ENCODE measurements around the gene PPP1R26.

Gene PPP1R26

GRCh38 chr9:135486267-135487065 lies 6.9 kb downstream of the PPP1R26 start:
- TF ChIP-seq, protein P1, sequence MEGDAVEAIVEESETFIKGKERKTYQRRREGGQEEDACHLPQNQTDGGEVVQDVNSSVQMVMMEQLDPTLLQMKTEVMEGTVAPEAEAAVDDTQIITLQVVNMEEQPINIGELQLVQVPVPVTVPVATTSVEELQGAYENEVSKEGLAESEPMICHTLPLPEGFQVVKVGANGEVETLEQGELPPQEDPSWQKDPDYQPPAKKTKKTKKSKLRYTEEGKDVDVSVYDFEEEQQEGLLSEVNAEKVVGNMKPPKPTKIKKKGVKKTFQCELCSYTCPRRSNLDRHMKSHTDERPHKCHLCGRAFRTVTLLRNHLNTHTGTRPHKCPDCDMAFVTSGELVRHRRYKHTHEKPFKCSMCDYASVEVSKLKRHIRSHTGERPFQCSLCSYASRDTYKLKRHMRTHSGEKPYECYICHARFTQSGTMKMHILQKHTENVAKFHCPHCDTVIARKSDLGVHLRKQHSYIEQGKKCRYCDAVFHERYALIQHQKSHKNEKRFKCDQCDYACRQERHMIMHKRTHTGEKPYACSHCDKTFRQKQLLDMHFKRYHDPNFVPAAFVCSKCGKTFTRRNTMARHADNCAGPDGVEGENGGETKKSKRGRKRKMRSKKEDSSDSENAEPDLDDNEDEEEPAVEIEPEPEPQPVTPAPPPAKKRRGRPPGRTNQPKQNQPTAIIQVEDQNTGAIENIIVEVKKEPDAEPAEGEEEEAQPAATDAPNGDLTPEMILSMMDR (IDR thresholded peaks at IDR 0.05; ENCODE audit: low read depth, low read length) = no peak
- H3K4me3 ChIP-seq (ENCODE audit: low read depth, low read length) = no peak overlapping the region
- DNase-seq (ENCODE audit: low read depth, low spot score) = no peak
- in situ Hi-C loops (cut with HindIII; ENCODE audit: low sequenced_read_pairs) = no loop called here

DNA sequence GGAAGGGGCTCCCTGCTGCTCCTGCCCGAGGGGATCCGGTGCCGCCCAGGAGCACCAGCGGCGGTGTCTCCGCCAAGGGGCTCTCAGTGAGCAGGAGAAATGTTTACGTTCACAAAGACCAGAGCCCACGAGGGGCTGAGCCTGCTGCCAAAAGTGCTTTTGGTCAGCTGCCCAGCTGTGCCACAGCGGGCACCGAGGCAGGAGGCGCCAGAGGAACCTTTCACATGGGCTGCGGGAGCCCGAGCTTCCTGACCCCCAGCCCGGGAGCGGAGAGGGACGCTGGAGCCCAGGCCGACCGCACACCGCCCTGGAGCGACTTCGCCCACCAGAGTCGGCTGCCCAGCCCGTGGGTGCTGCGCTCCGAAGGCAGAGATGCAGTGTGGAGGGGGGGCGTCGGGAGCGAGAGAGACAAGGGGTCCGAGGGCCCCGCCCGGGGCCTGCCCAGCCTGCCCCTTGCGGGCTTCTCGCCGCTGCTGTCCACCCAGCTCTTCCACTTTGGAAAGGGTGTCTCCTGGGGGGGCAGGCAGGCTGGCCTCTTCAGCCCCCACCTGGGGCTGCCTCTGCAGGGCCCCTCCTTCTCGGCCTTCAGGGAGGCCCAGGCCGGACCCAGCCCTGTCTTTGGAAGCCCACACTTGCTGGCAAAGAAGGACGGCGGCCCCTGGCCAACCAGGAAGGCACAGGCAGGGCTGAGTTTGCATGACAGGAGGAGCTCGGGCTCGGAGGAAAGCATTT lies 7.9 kb downstream of the PPP1R26 start:
- DNase-seq (ENCODE audit: low read depth, low spot score) = no peak
- in situ Hi-C loops (cut with HindIII; ENCODE audit: low sequenced_read_pairs) = no loop called here
- TF ChIP-seq, protein P1 (IDR thresholded peaks at IDR 0.05; ENCODE audit: low read depth, low read length) = no peak
- no peak overlapping the region for H3K4me3 ChIP-seq (ENCODE audit: low read depth, low read length)

- TF ChIP-seq, protein P1 (IDR thresholded peaks at IDR 0.05; ENCODE audit: low read depth, low read length) = no peak
- no peak overlapping the region for H3K4me3 ChIP-seq (ENCODE audit: low read depth, low read length)
- in situ Hi-C loops (cut with HindIII; ENCODE audit: low sequenced_read_pairs) = no loop called here
- DNase-seq (ENCODE audit: low read depth, low spot score) = no peak
These were observed 8.4 kb downstream of the PPP1R26 start for GRCh38 chr9:135488013-135488330.

DNA sequence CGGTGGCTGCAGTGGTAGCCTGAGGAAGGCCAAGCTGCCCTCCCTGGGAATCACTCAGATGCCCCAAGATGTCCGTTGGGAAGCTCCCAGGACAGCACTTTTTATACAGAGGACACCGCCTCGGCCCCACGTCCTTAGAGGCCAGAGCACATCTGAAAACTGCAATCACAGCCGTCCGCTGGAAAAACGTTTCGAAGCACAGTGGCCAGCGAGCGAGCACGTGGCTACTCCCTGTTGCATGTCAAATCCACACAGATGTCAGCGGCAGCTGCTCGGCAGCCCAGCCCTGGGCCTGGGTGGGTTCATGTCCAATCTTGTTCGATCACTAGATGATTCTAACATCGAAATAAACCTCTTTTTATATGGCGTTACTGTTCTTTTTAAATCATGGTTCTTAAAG lies 8.9 kb downstream of the PPP1R26 start:
- H3K4me3 ChIP-seq (ENCODE audit: low read depth, low read length) = no peak overlapping the region
- DNase-seq (ENCODE audit: low read depth, low spot score) = no peak
- in situ Hi-C loops (cut with HindIII; ENCODE audit: low sequenced_read_pairs) = no loop called here
- TF ChIP-seq, protein P1 (IDR thresholded peaks at IDR 0.05; ENCODE audit: low read depth, low read length) = no peak

DNA sequence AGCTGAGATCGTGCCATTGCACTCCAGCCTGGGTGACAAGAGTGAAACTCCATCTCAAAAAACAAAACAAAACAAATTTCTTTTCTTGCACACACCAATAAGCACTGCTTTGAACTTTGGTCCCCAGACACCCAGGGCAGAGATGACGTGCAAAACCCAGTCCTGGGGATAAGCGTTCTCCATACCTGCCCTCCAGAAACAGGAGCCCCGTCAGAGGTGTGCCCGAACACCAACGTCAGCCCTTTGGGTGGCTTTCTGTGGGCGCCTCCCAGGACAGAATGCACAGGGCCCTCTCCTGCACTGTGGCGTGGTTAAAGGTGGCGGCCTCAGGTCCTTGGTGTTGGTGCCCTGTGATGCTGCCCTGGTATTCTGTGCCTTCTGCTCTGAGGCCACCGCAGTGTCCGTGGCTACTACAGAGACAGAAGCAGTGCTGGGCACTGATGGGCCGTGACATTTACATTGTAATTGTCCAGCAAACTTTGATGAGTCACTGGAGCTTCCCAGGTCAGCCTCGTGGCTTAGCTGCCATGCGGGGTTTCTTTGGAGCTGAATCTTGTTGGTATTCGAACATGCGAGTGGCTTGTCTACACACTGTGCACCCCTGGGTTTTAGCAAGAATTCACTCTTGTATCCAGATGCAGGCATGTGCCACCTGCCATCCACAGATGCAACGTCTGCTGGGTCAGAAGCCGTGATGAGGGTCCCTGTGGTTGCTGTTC lies 9.8 kb downstream of the PPP1R26 start:
- in situ Hi-C loops (cut with HindIII; ENCODE audit: low sequenced_read_pairs) = no loop called here
- H3K4me3 ChIP-seq (ENCODE audit: low read depth, low read length) = no peak overlapping the region
- TF ChIP-seq, protein P1 (IDR thresholded peaks at IDR 0.05; ENCODE audit: low read depth, low read length) = no peak
- no peak for DNase-seq (ENCODE audit: low read depth, low spot score)

DNA sequence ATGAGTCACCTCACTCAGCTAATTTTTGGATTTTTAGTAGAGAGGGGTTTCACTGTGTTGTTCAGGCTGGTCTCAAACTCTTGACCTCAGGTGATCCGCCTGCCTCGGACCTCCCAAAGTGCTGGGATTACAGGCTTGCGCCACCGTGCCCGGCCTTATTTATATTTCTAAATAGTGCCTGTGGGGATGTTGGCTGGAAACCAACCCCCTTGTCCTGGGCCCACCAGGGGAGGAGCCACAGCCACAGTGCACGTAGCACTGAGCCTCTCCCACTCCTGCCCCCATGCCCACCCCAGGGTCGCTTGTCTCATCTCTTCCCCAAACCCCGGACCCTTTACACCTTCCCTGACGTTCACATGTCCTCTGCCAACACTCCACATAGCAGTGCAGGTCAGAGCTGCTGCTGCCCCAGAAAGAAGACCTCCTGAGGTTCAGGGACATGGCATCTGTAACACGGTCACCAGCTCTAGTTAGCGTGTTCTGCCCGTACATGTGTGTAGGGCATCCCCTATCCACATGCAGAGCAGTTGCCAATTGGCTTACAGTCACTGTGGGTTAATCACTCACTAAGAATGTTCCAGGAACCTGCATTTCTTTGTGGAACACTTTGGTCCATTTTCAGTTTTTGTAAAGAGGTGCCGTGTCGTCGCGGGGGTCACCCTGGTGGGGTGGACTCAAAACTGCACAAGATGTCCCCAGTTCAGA lies 10.7 kb downstream of the PPP1R26 start:
- TF ChIP-seq, protein P1 (IDR thresholded peaks at IDR 0.05; ENCODE audit: low read depth, low read length) = no peak
- in situ Hi-C loops (cut with HindIII; ENCODE audit: low sequenced_read_pairs) = no loop called here
- no peak for DNase-seq (ENCODE audit: low read depth, low spot score)
- H3K4me3 ChIP-seq (ENCODE audit: low read depth, low read length) = no peak overlapping the region
